M059J (cell line): Measurements from ENCODE around the gene CHMP2A. TPM values are rescaled to one million over a fixed set of nuclear protein-coding genes. Genes with fewer than 3 reads are reported as not detected.
"Not testable (repeated sequence)": the region's sequence is repeated elsewhere in the genome, so short reads cannot be mapped to it uniquely, and the experiment has no call there.

ENCODE experiments used
- DNase-seq: peaks from one replicate; pipeline ENCODE4 v3.0.0-alpha.2; 2012; ENCODE audit warnings: low read depth
- total RNA-seq: library from RNA; depleted of rRNA; stranded (reverse); fragments of >200 nt; shearing (Covaris generic); gene quantifications from 2 replicates; pipeline ENCODE4 v1.2.3, GENCODE V29; 2014; rRNA removed

CHMP2A gene
- total RNA-seq, 1 experiment from 2014 or later = 136 TPM

- DNase-seq = no peak
Measured at GRCh38 chr19:58511353-58512208, 43.3 kb downstream of the CHMP2A start, which contains the start of gene SLC27A5. Gene SLC27A5 (minus strand): TSS chr19:58511992. CDS start chr19:58511955, 37 bp downstream.

- no peak for DNase-seq
Measured at GRCh38 chr19:58510084-58510862, 44.6 kb downstream of the CHMP2A start.

GRCh38 chr19:58509731-58510083 is 45.2 kb downstream of the CHMP2A start:
- DNase-seq = no peak

GRCh38 chr19:58507602-58508223 is 47.2 kb downstream of the CHMP2A start:
- DNase-seq = not testable (repeated sequence)

Other genes starting within 250 kb of the CHMP2A start
- 90.1 and 122 TPM in 2 replicates for gene ERVK3-1, start 249.7 kb downstream of the CHMP2A start, total RNA-seq
- 2.2 and 3.6 TPM in 2 replicates for gene ZSCAN22, start 228.1 kb downstream of the CHMP2A start, total RNA-seq
- 67.3 and 68.9 TPM in 2 replicates for gene A1BG, start 201.6 kb downstream of the CHMP2A start, total RNA-seq
- gene ZNF497, start 192.4 kb downstream of the CHMP2A start, total RNA-seq = 0.54 and 1.5 TPM in 2 replicates
- gene ZNF837, start 174.1 kb downstream of the CHMP2A start, total RNA-seq = 0.34 and 3.4 TPM in 2 replicates
- gene RPS5, start 167.8 kb downstream of the CHMP2A start, total RNA-seq = 1,319 and 1,664 TPM in 2 replicates
- gene RNF225, start 159.4 kb downstream of the CHMP2A start, total RNA-seq = not detected in 2 replicates
- gene ZNF584, start 146.5 kb downstream of the CHMP2A start, total RNA-seq = 11.6 and 14.2 TPM in 2 replicates
- 4.8 and 4.9 TPM in 2 replicates for gene ZNF132, start 115.0 kb downstream of the CHMP2A start, total RNA-seq
- 6.6 and 16.3 TPM in 2 replicates for gene ZNF324B, start 103.5 kb downstream of the CHMP2A start, total RNA-seq
- 10.3 and 15.7 TPM in 2 replicates for gene ZNF324, start 88.0 kb downstream of the CHMP2A start, total RNA-seq
- 5.4 and 10.9 TPM in 2 replicates for gene ZNF446, start 78.8 kb downstream of the CHMP2A start, total RNA-seq
- 4.1 and 5.2 TPM in 2 replicates for gene SLC27A5, start 43.1 kb downstream of the CHMP2A start, total RNA-seq
- 5.8 and 9.7 TPM in 2 replicates for gene ZBTB45, start 35.3 kb downstream of the CHMP2A start, total RNA-seq
- 262 and 359 TPM in 2 replicates for gene TRIM28, start 11.0 kb downstream of the CHMP2A start, total RNA-seq
- gene UBE2M, start 3.5 kb upstream of the CHMP2A start, total RNA-seq = 99.7 and 113 TPM in 2 replicates
- gene MZF1, start 18.2 kb upstream of the CHMP2A start, total RNA-seq = 5.9 and 10.3 TPM in 2 replicates